GM19328 (cell line): ENCODE results near the gene PANX3.
"Not testable (repeated sequence)": the region's sequence is repeated elsewhere in the genome, so short reads cannot be mapped to it uniquely, and the experiment has no call there.

ENCODE experiments used
- ATAC-seq: cut with Tn5 transposase; IDR thresholded peaks from one replicate; pipeline ENCODE4 v1.9.1; 2021; ENCODE audit warnings: mild to moderate bottlenecking, moderate library complexity; ENCODE audit not compliant: unreplicated experiment

PANX3 gene, protein sequence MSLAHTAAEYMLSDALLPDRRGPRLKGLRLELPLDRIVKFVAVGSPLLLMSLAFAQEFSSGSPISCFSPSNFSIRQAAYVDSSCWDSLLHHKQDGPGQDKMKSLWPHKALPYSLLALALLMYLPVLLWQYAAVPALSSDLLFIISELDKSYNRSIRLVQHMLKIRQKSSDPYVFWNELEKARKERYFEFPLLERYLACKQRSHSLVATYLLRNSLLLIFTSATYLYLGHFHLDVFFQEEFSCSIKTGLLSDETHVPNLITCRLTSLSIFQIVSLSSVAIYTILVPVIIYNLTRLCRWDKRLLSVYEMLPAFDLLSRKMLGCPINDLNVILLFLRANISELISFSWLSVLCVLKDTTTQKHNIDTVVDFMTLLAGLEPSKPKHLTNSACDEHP

DNA sequence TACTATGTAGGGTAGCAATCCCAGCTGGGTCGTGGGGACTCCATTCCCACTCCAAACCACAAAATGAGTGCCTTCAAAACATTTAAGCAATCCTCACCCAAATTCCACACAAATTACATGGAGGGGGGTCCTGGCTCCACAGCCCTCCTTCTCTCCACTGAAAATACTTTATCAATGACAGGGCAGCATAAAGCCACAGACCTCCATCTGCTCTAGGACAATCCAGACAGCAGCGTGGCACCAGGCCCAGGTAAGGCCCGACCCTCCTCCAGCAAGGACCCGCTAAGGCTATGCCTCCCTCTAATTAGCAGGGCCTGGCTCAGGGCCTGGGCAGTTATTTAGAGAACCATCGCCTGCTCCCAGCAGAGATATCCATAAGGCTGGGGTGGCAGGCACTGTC, at the start of gene PANX3:
PANX3 (plus strand) TSS at position 365 of the 400 bp plus-strand sequence. CDS start 129 bp downstream, outside the sequence.
- no peak for ATAC-seq

DNA sequence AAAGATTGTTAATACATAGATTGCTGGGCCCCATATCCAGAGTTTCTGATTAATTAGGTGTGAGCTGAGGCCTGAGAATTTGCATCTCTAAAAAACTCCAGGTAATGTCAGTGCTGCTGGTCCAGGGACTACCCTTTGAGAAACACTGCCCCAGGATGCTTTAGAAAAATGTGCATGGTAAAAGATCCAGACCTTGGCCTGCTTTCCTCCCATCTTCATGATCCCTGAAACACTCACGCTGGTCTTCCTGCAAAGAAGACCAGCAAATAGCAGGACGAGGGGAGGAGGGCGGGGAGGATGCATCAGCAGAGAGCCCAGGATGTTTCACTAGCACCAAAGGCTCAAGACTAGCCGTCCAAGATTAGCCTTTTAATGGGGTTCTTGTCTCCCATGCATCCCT, 41.5 kb upstream of the PANX3 start, which contains the start of gene OR8A1:
OR8A1 (plus strand) TSS at position 301 of the 400 bp plus-strand sequence. CDS start 123 bp downstream, outside the sequence.
- ATAC-seq = no peak

DNA sequence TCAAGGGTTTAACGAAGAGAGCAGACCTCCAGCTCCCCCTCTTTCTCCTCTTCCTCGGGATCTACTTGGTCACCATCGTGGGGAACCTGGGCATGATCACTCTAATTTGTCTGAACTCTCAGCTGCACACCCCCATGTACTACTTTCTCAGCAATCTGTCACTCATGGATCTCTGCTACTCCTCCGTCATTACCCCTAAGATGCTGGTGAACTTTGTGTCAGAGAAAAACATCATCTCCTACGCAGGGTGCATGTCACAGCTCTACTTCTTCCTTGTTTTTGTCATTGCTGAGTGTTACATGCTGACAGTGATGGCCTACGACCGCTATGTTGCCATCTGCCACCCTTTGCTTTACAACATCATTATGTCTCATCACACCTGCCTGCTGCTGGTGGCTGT, 41.1 kb upstream of the PANX3 start:
- ATAC-seq = no peak

DNA sequence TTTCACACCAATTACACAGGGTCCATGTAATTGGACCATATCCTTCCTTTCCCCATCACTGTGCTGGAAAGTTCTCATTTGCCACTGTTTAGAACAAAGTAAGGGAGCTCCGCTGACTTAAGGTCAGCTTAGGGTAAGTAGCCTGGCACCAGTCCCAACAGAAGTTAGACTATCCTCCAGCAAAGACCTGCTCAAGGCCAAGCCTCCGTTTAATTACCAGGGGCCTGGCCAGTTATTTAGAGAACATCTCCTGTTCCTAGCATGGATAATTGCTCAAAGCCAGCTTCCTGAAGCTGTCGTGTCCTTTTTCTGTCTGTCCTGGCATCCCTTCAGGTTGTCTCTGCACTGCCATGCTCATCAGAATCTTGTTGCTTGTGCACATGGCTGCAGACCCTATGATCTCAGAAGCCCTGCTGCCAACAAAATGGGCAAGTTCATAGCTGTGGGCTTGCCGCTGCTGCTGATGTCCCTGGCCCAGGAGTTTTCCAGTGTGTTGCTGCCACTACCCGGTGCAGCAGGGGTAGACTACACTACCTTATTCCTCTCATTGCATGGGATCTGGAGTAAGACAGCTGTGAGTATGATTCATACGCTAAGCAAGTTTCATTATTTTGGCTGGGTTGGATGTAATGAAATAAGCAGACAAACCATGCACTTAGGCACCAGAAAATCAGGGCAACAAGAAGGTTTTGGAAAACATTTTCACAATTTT, 33.4 kb upstream of the PANX3 start:
- no peak for ATAC-seq

DNA sequence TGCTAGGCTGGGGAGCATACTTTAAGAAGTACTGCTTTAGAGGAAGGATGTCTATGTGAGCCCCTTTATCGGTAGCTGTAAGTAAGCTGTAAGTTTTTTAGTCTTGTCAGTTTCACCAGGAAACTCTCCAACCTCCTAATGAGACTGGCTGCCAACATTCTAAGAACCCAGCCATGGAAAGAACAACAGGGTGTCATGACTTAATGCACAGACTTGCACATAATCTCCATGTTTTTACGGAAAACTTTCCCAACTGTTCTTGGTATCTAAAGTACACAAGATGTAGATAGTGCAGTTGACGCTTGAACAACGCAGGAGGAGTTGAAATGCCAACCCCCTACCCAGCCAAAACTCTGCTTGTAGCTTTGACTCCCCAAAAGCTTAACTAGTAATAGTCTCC, 32.5 kb upstream of the PANX3 start:
- no peak for ATAC-seq

DNA sequence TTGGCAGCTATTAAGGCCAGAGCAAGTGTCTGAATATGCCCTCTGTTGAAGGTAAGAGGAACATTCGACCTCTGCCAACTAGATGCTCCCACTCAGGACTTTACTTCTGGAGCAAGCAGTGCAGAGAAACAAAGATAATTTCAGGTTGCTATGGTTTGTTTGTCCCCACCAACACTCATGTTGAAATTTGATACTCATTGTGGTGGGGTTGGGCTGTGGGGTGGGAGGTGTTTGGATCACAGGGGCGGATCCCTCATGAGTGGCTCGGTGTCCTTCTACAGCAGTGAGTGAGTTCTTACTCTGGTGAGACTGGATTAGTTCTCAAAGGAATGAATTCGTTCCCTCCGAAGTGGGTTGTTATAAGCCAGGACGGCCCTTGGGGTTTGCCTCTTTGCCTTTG, 29.4 kb upstream of the PANX3 start:
- ATAC-seq = no peak

DNA sequence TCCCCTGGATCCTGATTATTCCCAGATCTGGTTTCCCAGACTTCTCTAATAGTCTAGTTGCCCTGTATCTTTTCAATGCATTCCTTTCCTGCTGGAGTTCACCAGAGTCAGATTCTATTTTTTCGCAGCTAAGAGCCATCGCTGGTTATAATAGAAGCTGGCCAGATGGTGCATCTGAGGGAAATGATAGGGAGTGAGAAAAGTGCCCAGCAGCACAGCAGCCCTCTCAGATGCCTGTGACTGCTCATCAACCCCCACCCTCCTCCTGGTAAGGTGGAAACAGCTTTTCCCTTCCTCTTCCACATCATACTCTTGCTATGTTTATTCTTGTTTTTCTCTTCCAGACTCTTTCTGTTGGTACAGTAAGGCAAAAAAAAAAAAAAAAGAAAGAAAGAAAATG, 28.7 kb upstream of the PANX3 start:
- ATAC-seq = no peak

DNA sequence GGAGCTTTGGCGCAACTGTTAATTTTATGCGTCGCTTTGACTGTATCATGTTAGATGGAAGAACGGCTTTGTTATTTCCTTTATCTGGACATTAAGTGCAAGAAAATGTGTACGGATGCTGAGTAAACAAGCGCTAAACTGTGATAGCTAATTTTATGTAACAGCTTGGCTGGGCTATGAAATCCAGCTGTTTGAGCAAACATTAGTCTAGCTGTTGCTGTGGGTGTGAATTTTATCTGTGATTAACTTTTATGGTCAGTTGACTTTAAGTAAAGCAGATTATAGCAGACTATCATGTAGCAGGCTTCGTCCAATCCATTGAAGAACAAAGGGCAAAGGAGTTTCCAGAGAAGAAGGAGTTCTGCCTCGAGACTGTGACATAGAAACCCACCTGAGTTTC, 27.4 kb upstream of the PANX3 start:
- ATAC-seq = no peak

DNA sequence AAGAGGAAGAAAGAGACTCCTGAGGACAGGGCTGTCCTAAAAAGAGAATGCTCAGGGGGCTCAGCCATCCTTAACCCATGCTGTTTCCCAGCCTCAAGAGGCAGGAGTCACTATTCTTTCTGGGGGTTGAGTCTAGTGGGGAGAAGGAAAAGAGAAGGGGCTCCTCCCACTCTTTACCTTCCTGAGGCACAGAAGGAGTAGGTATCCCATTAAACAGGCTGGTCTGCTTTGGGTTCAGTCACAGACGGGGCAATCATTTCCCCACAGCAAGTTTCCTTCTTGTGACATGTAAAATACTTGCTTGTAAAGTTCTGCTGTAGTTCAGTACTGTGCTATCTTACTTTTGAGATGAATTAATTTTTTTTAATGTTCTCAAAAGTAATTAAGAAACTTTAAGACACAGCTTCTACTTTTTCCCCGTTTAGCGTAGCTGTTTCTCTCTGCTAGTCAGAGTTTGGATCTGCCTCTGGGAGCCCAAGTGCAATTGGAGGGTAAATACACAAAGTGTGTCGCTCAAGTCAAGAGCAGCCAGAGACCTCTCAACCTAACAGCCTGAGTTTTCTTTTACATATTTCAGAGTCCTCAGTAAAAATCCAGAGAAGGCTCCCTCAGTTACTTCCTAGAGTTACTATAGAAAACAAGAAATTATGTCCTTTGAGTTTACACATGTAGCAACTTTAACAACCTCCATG, 26.4 kb upstream of the PANX3 start:
- no peak for ATAC-seq

DNA sequence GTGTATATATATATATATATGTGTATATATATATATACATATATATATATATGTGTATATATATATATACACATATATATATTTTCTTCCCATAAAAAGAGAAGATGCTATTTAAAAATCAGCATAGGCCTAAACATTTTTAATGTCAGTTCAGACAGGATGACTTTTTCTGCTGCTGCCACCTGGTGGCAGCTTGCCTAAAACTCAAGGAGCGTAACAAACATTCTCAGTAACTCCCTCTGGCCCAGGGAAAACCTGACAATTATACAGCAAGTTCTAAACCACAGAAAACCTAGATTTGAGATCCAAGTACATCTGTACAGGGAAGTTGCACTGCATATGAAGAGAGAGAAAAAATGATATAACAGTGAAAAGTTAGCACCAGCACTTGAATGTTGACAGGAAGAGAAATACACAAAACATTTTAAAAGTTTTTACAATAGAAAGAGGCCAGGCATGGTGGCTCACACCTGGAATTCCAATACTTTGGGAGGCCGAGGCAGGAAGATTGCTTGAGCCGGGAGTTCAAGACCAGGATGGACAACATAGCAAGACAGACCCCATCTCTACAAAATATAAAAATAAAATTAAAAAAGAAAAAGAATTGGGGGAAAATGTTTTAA, 24.9 kb upstream of the PANX3 start:
- no peak for ATAC-seq

DNA sequence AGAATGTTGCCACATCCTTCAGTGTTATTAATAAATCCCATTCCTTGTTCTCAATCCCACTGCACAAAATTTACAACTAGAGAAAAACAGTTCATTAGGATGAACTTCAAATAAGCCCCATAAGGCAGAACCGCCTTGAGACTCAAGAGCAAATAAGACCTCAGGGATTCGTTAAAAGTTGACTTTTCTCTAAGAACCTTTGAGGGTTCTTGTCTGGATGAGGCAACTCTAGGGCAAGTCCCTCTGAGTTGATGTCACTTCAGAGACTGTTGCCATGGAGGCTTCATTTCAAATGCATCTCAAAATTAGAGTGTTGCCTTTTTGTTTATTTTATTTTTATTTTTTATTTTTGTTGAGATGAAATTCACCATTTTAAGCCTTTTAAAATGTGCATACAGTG, 19.8 kb upstream of the PANX3 start:
- ATAC-seq = no peak

DNA sequence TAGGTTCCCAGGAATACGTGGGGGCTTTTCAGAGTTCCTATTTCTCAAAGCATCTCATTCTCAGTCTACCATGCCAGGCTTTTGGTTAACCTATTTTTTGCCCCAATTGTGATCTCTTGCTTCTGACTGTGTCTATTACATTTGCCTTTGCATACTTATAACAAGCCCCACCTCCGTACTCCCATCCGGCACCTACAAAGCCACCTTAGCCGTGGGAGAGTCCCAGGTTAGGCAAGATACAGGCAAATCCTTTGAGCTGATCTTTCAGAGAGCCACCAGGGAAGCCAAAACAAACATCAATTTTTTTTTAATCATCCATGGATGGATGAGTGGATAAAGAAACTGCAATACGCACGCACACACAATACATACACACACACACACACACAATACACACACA, 18.6 kb upstream of the PANX3 start:
- ATAC-seq = no peak

DNA sequence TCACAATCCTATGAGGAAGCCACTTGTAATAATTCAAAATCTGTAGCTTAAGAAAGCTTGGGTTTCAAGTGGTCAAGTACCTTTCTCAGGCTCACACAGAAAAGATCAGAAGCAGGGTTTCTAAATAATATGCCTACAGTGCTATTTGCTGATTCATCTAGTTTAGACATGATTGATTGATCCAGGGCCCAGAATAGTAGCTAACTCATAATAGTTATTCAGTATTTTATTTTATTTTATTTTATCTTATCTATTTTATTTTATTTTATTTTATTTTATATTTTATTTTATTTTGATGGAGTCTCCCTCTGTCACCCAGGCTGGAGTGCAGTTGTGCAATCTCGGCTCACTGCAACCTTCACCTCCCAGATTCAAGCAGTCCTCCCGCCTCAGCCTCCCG, 15.9 kb upstream of the PANX3 start:
- no peak for ATAC-seq

DNA sequence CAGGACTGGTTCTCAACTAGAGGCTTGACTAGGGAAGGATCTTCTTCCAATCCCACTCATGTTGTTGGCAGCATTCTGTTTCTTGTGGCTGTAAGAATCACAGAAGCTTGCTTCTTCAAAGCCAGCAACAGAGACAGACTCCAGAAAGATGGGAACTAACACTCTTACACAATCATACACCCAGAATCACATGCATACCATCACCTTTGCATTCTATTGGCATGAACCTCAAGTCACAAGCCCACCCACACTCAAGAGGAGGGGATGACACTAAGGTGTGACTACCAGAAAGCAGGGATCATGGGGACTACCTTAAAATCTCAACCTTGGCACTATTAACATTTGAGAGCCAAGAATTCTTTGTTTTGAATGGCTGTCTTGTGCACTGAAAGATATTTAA, 13.6 kb upstream of the PANX3 start:
- ATAC-seq = no peak

DNA sequence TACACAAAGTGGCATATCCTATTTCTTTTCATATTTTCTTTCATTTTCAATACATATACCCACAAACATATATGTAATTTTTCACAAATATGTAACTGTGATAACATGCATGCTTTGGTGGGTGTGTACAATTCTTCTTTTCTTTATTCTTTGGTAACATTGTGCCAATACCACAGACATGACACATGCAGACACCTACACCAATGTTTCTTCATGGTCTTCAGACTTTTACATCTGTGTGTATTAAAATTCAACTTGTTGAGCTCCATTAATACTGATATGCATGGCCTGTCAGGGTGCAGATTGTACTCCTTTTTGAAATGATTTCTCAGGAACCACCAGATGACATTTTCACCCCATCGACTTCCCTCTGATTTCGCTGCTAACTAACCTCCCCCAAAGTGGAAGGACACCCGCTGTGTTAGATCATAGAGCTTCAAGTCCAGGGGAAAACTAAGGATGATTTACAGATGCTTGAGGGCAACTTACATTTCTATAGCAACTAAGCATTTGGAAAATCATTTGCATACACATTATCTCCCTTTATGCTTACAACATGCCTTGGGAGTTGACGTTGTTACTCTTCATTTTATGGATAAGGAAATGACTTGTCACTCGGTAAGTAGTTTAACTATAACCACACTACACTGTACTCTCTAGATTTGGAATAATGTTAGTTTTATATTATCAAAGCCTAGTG, 10.5 kb upstream of the PANX3 start:
- ATAC-seq = no peak

DNA sequence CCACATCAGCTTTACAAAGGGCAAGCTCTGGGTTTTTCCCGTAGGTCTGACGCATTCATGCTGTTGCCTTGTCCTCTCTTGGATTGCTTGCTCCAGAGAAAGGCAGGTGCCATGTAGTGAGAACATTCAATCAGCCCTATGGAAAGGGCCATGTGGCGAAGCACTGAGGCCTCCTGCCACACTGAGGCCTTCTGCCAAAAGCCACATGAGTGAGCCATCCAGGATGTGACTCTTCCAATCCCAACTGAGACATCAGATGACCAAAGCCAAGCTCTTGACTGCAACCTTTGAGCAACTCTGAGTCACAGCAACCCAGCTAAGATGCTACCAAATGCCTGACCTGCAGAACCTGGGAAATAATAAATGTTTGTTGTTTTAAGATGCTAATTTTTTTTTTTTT, 9.0 kb upstream of the PANX3 start:
- ATAC-seq = no peak

DNA sequence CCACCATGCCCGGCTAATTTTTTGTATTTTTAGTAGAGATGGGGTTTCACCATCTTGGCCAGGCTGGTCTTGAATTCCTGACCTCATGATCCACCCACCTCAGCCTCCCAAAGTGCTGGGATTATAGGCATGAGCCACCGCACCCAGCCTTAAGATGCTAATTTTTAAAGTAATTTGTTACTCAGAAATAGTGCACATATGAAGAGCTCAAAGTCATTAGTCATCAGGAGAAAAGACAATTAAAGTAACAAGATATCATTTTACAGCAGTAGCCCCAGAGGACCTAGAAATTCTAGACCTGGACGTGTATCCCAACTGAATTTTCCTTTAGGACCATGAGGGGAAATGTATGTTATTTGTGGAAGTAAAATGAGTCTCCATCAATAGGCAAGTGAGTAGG, 8.5 kb upstream of the PANX3 start:
- ATAC-seq = not testable (repeated sequence)

DNA sequence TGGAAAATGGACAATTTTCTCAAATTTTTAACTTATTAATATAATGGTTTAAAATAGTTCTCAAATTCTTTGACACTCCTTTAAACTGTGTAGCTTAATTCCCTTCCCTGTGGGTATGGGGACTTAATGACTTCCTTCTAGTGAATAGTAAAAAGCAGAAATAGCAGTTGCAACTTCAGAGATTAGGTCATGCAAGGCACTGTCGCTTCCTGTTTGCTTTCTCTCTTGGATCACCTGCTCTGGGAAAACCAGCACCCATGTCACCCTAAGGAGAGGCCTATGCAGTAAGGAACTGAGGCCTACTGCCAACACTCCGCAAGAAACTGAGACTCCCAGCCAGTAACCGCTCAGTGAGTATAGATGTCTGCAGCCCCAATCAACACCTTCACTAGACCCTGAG, 5.5 kb upstream of the PANX3 start:
- ATAC-seq = no peak

DNA sequence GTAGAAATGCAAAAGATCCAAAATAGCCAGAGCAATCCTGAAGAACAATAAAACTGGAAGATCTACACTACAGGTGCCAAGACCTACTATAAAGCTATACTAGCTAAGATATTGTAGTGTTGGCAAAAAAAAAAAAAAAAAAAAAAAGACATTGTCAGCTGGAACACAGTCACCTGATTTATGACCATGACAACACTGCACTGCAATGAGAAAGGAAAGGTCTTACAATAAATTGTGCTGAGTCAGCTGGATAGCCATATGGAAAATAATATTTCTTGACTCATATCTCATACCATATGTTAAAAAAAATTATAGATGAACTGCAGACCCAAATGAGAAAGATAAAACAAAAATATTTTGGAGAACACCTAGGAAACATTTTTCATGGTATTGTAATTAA, 3.1 kb upstream of the PANX3 start:
- no peak for ATAC-seq

DNA sequence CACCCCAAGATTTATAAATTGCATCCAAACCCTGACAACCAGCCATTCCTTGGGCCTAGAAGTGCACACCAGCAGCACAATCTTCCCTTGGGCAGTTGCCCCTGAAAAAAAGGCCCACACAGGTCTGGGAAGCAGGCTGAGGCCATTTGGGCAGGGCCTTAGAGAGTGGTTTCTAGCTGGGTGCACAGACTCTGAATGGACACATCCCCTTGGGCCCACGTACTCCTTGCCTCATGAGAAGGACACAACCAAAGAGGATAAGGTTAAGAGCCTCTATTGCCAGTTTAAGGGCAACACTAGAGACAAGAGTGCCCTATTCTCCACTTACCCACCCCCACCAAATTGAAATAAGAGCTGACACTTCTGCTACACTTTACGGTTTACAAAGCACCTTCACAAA, 933 bp upstream of the PANX3 start:
- no peak for ATAC-seq

DNA sequence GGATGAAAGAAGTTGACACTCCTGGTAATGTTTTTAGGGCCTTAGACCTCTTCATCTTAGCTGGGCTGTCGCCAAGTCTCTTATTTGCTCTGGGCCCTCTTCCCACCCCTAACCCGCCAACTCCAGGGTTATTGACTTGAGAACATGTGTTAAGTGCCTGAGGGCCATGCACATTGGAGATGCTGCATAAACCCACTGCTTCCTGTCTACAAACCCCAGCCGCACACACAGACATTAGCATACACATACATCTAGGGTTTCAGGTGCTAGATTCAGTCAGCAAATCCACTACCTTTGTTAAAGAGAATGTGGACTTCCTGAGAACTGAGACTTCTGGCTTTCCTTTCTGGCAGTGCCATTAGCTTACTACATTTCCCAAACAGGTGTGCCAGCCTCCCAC, 817 bp downstream of the PANX3 start:
- ATAC-seq = no peak
